Thymus (tissue), 11 donors: ENCODE measurements around the gene CRYL1. TPM values are rescaled to one million over a fixed set of nuclear protein-coding genes. Genes with fewer than 3 reads are reported as not detected.

Experiments
- DNase-seq, 9 donors: peaks; one replicate each; pipeline ENCODE4 v3.0.0-alpha.2; 2013; ENCODE audit warnings: low spot score in 9 of 9, low read depth in 6 of 9, missing footprints in 1 of 9
- H3K27ac ChIP-seq, 2 donors: one replicate each; pipeline ENCODE4 v1.5.1; 2013; ENCODE audit warnings: control low read depth in 1 of 2, low read depth in 1 of 2, low read length in 1 of 2, mild to moderate bottlenecking in 1 of 2, moderate library complexity in 1 of 2
- H3K27me3 ChIP-seq, 2 donors: one replicate each; pipeline ENCODE4 v1.5.1; 2013; ENCODE audit warnings: low read length in 1 of 2; ENCODE audit not compliant: control insufficient read depth in 2 of 2, insufficient read depth in 1 of 2
- H3K36me3 ChIP-seq, 2 donors: one replicate each; pipeline ENCODE4 v1.5.1; 2013; ENCODE audit warnings: low read length in 1 of 2, mild to moderate bottlenecking in 1 of 2, moderate library complexity in 1 of 2; ENCODE audit not compliant: control insufficient read depth in 2 of 2, insufficient read depth in 2 of 2
- H3K4me1 ChIP-seq, 2 donors: one replicate each; pipeline ENCODE4 v1.5.1; 2013; ENCODE audit warnings: low read length in 2 of 2; ENCODE audit not compliant: control insufficient read depth in 2 of 2, insufficient read depth in 2 of 2
- H3K4me3 ChIP-seq, 2 donors: one replicate each; pipeline ENCODE4 v1.5.1; 2013; ENCODE audit warnings: low read length in 2 of 2, control low read depth in 1 of 2, mild to moderate bottlenecking in 1 of 2
- H3K9me3 ChIP-seq, 2 donors: one replicate each; pipeline ENCODE4 v1.5.1; 2013; ENCODE audit warnings: low read length in 1 of 2, mild to moderate bottlenecking in 1 of 2; ENCODE audit not compliant: control insufficient read depth in 2 of 2, insufficient read depth in 1 of 2
- WGBS: extraction: QIAGEN DNeasy Blood & Tissue Kit; methylation state at CpG from one replicate; pipeline ENCODE4 v1.1.7; 2013; 5-methylcytosine and 5-hydroxymethylcytosine counted together
- polyA plus RNA-seq: library from polyadenylated mRNA; stranded (reverse); fragments of 200-250 nt; gene quantifications from one replicate; pipeline ENCODE4 v1.2.3, GENCODE V29; 2013
- total RNA-seq: library from RNA; stranded (reverse); fragments of 120-200 nt; gene quantifications from one replicate; pipeline ENCODE4 v1.2.4, GENCODE V29; 2013
- donor health status: healthy.

Gene CRYL1
- total and polyA plus RNA-seq, 2 donors = 10.0 to 17.5 TPM

DNA sequence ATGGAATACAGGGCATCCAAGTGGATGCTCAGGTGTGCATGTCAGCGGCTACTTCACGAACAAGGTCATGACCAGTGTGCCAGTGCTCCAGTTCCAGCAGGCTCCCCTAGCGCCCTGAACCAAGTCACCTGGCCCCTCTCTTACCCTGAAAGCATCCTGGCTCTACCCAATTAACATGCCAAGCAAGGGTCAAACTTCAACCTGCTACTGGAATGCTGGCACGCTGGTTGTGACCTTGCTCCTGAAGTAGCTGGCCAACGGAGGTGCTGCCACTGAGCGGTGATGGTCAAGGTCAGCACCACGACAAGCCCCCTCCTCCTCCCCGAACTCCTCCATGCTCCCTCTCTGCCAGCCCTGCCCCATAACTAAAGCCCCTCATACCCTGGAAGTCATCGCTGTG is 96.0 kb downstream of the CRYL1 start:
- no peak overlapping the region for H3K27ac ChIP-seq
- 98% methylated on average over 9 of the region's 9 CpGs for WGBS
- DNase-seq = no peak
- peaks cover 9 to 38% of the 10 kb centered on the region in 2 donors for H3K4me1 ChIP-seq
- H3K4me3 ChIP-seq = no peak overlapping the region
- peaks cover 0 to 4% of the 10 kb centered on the region in 2 donors for H3K9me3 ChIP-seq
- H3K36me3 ChIP-seq = no peaks in the 10 kb centered on the region
- no peaks in the 10 kb centered on the region for H3K27me3 ChIP-seq

DNA sequence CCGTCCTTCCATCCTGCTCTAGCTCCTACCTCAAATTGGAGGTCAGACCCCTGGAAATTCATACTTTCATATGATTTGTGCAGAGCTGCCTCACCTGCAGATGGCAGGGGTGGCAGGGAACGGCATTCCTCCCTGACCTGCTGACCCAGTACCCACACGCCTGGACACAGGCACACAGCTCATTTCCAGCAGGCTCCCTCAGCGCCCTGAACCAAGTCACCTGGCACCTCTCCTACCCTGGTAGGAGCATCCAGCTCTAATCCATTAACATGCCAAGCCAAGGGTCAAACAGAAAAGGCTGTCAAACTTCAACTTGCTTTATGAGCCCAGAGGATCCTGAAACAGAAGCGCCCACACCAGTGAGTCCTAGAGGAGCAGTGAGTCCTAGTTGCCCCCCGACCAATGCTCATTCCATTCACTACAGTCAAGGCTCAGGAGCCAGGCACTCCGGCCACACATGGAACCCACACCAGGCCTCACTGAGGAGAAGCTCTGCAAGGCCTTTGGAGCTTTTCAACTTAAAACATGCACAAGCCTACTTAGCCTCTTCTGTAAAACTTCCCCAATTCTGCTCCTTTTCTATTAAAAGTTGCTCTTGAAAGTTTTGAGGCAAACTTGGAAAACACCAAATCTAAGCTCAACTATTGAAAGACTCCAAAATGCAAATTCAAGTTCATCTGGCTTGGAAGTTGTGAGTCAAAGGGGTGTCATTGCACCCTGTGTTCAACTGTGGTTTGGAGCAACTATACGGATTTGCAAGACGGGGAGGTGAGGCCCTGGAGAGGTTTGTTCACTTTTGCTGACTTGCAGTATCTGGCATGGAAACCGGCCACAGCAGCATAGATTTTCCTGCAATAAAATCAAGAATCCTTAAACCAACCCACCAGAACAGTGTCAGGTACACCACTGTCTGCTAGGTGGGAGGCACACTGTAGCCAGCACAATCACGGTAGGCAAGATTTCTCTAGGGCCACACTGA is 96.7 kb downstream of the CRYL1 start:
- Histone ChIP-seq H3K27ac (no peak overlapping the region), H3K36me3 (no peaks in the 10 kb centered on the region), H3K9me3 (peaks cover 0 to 1% of the 10 kb centered on the region in 2 donors), H3K27me3 (no peaks in the 10 kb centered on the region), H3K4me1 (peaks cover 9 to 44% of the 10 kb centered on the region in 2 donors), H3K4me3 (no peak overlapping the region)
- DNase-seq = no peak
- 88% methylated on average over 11 of the region's 11 CpGs for WGBS

DNA sequence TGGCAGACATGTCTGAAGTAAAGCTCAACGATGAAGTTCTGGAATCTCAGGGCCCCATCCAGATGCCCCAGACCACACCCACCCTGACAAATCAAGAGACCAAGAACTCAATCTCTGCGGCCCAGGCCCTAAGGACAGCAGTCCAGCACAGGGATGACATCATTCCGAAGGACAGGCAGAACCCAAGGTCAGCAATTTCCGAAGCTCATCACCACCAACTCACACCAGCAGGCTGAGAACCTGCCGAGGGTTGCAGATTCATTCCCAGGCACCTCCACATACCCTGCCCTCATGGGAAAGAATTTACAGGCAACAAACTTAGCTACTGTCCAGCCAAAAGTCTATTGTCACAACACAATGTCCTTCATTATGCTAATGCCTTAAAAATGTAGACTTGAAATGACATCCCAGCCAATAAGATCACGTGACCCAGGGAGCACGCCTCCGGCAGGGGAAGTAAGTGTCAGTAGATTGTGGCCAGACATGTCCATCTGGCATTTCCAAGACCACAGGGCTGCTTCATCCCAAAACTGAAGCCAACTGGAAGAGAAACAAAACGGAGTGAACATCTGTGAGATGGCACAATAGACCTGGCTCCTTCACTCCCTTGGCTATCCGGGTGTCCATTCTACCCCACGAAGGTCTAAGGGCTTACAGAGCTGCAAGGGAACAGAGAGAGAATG is 98.8 kb downstream of the CRYL1 start:
- WGBS = 93% methylated on average over 11 of the region's 11 CpGs
- H3K9me3 ChIP-seq = no peaks in the 10 kb centered on the region
- H3K27me3 ChIP-seq = no peaks in the 10 kb centered on the region
- H3K36me3 ChIP-seq = no peaks in the 10 kb centered on the region
- peaks cover 9 to 41% of the 10 kb centered on the region in 2 donors for H3K4me1 ChIP-seq
- no peak overlapping the region for H3K27ac ChIP-seq
- DNase-seq = no peak
- no peak overlapping the region for H3K4me3 ChIP-seq

DNA sequence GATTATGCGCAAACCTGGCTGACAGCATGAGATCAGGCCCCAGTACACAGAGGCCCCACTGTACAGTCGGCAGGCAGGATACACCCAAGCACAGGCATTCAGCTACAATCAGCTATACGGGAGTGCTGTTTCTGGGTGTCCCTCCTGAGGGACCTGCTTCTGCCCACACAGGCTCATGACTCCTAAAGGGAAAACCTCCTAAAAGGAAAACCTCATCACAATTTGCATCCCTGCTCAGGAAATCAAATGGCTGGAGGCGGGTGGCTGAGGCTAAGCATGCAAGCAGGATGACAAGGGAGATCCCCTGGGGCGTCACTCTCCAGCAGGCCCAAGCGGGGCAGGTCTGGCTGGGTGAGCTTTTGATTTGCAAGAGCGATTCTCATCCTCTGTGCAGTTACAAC is 99.8 kb downstream of the CRYL1 start:
- Histone ChIP-seq H3K27me3 (no peaks in the 10 kb centered on the region), H3K4me1 (peaks cover 9 to 37% of the 10 kb centered on the region in 2 donors), H3K27ac (peak overlapping the region in 1 of 2 donors; percentile 7), H3K4me3 (no peak overlapping the region), H3K36me3 (no peaks in the 10 kb centered on the region), H3K9me3 (no peaks in the 10 kb centered on the region)
- WGBS = 94% methylated on average over 7 of the region's 7 CpGs
- no peak for DNase-seq

DNA sequence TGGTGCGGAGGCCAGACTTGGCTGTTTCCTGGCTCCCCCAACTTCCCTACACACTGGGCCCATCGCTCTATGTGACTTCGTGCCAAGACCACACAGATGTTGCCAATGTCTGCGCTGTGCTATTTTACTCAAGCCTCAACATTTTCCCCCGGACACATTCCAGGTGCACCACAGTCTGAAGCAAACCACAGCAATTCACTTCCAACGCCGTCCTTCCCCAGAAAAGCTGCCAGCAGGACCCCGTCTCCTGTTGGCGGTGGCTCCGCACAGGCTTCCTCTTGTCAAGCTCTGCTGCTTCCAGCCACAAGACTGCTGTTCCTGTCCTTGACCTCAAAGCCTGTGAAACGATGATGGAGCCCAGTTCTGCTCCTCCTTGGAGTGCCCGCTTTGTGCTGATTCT is 100.7 kb downstream of the CRYL1 start:
- Histone ChIP-seq H3K27ac (peak overlapping the region in 1 of 2 donors; percentile 20), H3K4me1 (peaks cover 12 to 37% of the 10 kb centered on the region in 2 donors), H3K36me3 (no peaks in the 10 kb centered on the region), H3K9me3 (no peaks in the 10 kb centered on the region), H3K4me3 (no peak overlapping the region), H3K27me3 (no peaks in the 10 kb centered on the region)
- DNase-seq = no peak
- 56% methylated on average over 12 of the region's 12 CpGs for WGBS

DNA sequence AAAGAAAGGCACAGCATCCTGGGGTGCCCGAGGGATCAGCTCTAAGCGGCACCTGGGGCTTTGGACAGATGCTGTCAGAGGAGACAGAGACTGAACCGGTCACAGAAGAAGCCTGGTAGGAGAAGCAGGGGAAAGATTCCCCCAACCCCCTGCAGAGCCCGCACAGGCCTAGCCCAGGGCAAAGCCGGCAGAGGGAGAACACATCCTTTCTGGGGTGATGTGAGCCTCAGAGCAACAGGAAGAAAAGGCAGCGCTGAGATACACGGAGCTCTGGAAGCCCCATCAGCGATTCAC is 101.2 kb downstream of the CRYL1 start:
- Histone ChIP-seq H3K27ac (peak overlapping the region in 1 of 2 donors; percentile 19), H3K4me1 (peaks cover 17 to 41% of the 10 kb centered on the region in 2 donors), H3K9me3 (no peaks in the 10 kb centered on the region), H3K4me3 (no peak overlapping the region), H3K36me3 (no peaks in the 10 kb centered on the region), H3K27me3 (no peaks in the 10 kb centered on the region)
- DNase-seq = no peak
- 87% methylated on average over 8 of the region's 8 CpGs for WGBS

DNA sequence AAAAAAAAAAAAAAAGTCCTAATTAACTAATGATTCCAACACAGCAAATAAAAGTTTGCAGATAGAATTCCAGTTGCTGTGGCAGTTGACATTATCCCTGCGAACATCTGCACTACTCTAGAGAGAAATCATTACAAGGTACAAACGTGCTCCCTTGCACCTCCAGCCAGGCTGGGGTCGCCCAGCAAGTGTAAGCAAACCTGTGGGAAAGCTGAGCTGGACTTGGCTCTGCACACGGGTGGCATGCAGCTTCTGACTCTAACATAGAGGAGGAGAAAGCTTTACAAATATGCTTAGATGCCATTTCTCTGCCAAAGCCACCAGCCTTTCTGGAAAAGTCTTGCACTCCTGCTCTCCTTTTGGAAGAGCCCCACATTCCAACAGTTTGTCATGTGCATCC is 103.3 kb downstream of the CRYL1 start:
- WGBS = 82% methylated on average over 4 of the region's 4 CpGs
- Histone ChIP-seq H3K4me1 (peaks cover 16 to 42% of the 10 kb centered on the region in 2 donors), H3K36me3 (no peaks in the 10 kb centered on the region), H3K27me3 (no peaks in the 10 kb centered on the region), H3K4me3 (no peak overlapping the region), H3K27ac (no peak overlapping the region), H3K9me3 (no peaks in the 10 kb centered on the region)
- no peak for DNase-seq

DNA sequence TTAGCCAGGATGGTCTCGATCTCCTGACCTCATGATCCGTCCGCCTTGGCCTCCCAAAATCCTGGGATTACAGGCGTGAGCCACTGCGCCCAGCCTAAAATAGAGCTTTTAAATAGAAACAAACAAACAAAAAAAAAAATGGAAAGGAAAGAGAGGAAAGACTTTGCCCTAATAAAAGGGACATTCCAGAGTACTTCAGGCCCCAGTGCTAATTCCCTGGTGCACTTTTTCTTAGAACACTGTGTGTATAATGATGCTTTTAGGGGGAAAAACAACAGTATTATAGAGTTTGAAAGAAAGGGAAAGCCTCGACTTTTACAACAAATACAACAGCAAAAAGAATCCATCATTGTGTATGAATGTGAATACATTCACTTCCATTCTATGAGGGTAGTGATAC is 104.7 kb downstream of the CRYL1 start:
- H3K27ac ChIP-seq = peak overlapping the region in 1 of 2 donors; percentile 24
- H3K9me3 ChIP-seq = peaks cover 0 to 3% of the 10 kb centered on the region in 2 donors
- peaks cover 0 to 4% of the 10 kb centered on the region in 2 donors for H3K27me3 ChIP-seq
- no peak for DNase-seq
- H3K36me3 ChIP-seq = no peaks in the 10 kb centered on the region
- WGBS = 98% methylated on average over 6 of the region's 6 CpGs
- no peak overlapping the region for H3K4me3 ChIP-seq
- H3K4me1 ChIP-seq = peaks cover 15 to 33% of the 10 kb centered on the region in 2 donors

DNA sequence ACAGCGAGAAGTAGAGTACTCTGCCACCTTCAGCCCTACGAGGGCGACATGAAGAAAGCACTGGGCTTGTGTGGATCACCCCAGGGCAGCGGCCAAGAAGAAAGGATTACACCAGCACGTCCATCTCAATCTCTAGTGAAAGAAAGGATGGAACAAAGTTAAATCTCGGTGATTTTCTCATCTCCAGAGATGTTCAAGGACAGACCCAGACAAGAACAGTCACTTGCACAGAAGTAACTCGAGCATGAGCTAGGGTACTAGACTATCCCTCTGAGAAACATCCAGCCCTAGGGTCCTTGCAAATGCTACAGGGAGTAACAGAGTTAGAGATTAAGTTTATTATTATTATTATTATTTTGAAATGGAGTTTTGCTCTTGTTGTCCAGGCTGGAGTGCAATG is 106.7 kb downstream of the CRYL1 start:
- Histone ChIP-seq H3K4me1 (peaks cover 12 to 33% of the 10 kb centered on the region in 2 donors), H3K4me3 (no peak overlapping the region), H3K27me3 (peaks cover 0 to 17% of the 10 kb centered on the region in 2 donors), H3K9me3 (peaks cover 0 to 16% of the 10 kb centered on the region in 2 donors), H3K36me3 (no peaks in the 10 kb centered on the region), H3K27ac (no peak overlapping the region)
- DNase-seq = no peak
- WGBS = 97% methylated on average over 7 of the region's 7 CpGs
